ENCODE measurements around the gene DVL3. TPM values are rescaled to one million over a fixed set of nuclear protein-coding genes. Genes with fewer than 3 reads are reported as not detected.

The DVL3 gene
- total RNA-seq, 1 donor from 2014 or later = 49.7 TPM

DNA sequence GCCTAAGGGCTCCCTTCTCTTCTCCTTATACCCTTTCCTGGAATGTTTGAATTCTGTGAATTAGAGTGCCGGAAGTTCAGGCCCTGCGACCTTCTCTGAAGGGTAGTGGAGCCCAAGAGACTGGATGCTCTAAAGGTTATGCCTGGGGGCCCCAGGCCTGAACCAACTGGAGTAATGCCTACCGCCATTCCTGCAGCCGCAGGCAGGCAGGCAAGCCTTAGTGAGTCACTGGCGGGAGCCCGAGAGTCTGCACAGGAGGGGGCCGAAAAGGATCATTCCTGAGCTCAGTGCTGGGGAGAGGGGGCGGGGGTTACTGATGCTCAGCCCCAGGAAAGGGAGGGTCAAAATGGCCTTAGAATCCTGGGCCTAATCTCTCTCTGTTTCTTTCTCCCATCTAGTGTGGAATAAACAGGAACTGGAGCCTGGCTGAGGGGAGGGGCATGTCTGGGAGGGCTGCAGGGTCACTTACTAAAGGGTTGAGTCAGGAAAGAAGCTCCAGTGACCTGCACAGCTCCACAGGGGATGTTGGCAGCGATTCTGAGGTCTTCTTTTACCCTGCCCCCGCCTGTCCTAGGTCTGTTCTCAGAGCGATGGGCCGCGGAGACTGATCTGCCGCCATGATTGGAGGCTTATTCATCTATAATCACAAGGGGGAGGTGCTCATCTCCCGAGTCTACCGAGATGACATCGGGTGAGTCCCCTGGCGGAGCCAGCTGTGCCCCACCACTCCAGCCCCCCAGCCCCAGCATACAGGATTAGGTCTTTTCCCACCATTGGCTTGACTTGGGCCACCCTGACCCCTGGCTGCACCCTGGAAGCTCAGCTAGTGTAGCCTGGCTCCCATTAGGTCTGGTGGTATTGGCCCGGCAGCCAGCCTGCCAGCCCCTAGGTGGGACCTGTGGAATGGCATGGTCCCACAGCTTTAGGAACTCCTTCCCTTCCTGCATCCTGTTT, 21.5 kb downstream of the DVL3 start:
- peak; percentile 70 for DNase-seq

DNA sequence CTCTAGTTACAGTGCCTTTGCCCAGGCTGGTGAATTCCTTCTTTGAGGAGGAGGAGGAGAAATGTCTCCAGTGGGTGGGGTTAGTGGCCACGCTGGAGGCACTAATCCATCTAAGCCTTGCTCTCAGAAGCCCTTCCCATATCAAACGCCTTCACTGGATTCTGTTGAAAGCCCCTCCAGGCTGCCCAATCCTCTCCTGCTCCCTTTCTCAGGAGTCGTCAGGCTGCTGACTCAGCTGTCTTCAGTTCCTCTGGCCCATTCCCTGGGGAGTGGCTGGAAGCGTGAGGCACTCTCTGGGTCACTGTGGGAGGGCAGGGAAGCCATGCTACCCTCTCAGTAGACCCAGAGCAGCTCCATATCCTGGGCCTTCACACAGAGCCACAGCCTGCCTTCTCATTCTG, 22.2 kb downstream of the DVL3 start:
- no peak for DNase-seq

DNA sequence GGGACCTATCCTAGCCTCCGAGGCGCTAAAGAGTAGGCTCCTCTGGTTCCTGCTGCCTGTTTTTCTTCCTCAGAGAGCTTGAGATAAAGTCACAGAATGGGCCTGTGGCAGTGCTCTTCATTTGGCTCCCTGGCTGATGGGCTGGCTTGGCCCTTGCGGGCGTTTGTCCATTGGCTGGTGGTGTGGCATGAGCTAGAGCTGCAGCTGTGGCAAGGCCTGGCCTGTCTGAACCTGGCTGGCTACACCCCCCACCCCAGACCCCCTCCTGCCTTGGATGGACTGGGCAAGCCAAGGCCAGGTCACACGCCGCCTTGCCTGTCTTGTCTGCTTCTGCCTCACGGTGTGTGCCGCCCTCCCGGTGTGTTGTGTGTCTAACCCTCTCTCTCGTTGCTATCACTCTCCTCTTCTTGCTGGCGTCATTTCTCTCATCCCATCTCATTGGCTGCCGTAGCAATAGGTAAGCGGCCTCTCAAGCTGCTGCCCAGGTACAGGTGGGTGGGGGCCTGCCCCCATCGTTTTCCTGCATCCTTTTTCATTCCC, 22.7 kb downstream of the DVL3 start:
- no peak for DNase-seq

DNA sequence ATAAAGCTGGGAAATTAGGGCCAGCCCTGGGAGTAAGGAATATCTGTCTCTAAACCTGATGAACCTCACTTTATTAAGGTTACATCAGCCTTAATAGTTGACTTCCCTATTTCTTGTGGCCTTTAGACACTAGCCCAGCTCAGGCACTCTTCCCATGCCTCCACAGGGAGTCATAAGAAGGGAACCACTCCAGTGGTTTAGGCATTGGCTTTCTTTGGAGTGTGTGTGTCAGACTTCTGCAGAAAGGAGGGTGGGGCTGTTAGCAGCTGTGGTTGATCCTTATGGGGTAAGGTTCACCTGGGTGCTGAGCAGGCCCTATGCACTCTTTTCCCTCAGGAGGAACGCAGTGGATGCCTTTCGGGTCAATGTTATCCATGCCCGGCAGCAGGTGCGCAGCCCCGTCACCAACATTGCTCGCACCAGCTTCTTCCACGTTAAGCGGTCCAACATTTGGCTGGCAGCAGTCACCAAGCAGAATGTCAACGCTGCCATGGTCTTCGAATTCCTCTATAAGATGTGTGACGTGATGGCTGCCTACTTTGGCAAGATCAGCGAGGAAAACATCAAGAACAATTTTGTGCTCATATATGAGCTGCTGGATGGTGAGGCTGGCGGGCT, 23.5 kb downstream of the DVL3 start:
- DNase-seq = no peak

DNA sequence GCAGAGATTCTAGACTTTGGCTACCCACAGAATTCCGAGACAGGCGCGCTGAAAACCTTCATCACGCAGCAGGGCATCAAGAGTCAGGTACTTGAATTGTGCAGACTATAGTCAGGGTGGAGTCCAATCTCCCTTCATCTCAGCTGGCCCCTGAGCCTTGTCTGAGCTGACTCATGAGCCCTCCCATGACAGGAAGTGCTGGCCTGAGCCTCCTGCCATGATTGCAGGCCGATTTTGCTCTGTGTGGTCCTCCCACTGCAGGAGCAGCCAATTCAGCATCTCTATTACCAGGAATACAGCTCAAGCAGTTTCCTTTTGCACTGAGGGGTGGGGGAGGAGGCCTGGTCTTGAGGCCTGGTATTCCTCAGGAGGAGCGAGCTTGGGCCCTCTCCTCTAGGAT, 25.0 kb downstream of the DVL3 start:
- no peak for DNase-seq

DNA sequence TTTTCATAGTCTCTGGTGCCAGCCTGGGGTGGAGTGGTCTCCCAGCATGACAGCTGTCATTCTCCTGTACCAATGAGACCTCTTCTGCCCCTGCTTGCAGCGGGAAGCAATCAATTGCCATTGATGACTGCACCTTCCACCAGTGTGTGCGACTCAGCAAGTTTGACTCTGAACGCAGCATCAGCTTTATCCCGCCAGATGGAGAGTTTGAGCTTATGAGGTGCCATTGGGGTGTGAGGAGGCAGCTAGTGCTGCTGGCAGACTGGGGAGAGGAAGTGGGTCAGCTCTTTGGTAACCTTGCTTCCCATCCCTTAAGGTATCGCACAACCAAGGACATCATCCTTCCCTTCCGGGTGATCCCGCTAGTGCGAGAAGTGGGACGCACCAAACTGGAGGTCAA, 26.4 kb downstream of the DVL3 start:
- DNase-seq = no peak

DNA sequence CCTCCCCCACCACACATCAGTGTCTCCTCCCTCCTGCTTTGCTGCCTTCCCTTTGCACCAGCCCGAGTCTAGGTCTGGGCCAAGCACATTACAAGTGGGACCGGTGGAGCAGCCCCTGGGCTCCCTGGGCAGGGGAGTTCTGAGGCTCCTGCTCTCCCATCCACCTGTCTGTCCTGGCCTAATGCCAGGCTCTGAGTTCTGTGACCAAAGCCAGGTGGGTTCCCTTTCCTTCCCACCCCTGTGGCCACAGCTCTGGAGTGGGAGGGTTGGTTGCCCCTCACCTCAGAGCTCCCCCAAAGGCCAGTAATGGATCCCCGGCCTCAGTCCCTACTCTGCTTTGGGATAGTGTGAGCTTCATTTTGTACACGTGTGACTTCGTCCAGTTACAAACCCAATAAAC, 28.5 kb downstream of the DVL3 start:
- no peak for DNase-seq

DNA sequence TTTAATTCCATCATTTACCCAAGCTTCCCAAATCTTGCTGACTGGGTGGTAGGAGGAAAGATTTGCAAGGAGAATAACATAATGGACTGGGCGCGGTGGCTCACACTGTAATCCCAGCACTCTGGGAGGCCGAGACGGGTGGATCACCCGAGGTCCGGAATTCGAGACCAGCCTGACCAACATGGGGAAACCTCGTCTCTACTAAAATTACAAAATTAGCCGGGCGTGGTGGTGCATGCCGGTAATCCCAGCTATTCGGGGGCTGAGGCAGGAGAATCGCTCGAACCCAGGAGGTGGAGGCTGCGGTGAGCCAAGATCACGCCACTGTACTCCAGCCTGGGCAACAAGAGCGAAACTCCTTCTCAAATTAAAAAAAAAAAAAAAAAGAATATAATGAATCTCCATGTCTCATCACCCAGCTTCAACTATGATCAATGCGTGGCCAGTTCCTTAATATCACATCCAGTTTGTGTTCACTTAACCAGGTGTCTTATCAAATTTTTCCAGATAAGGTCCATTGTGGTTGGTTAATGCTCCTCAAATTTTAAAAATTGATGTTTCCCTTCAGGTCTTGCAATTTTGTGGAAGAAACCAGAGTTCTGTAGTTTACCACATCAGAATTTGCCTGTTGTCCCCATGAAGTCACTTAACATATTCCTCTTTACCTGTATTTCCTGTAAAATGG, 29.5 kb downstream of the DVL3 start:
- no peak for DNase-seq

DNA sequence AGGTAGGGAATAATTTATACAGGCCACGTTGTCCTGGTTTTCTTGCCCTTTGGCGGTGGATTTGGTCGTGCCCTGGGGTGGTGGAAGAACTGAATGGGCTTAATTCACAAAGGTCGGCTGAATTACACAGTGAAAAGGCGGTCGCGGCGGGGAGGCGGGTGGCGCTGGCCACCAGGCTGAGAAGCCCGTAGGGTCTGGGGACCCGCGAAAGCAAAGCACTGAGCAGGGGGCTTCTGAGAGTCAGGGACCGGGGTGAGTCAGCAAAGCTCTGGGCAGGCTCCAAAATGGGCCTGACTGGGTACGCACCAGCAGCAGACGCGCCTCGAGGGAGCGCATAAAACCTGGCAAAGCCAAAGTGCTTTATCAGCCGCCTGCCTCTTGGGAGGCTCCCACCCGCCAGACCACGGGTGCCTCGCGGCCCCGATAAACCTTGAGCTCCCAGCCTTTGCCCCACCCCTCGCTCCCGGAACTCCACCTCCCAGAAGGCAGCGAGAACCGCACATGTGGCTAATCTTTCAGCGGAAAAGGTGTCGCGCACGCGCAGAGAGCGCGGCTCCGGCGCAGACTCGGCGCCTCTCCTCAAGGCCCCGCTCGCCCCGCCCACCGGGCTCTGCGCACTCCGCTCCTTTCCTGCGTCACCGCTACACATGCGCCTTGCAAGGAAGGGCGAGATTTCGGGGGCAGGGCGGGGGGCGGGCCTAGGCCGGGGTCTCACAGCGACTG, 30.4 kb downstream of the DVL3 start:
- peak; percentile 100 for DNase-seq

DNA sequence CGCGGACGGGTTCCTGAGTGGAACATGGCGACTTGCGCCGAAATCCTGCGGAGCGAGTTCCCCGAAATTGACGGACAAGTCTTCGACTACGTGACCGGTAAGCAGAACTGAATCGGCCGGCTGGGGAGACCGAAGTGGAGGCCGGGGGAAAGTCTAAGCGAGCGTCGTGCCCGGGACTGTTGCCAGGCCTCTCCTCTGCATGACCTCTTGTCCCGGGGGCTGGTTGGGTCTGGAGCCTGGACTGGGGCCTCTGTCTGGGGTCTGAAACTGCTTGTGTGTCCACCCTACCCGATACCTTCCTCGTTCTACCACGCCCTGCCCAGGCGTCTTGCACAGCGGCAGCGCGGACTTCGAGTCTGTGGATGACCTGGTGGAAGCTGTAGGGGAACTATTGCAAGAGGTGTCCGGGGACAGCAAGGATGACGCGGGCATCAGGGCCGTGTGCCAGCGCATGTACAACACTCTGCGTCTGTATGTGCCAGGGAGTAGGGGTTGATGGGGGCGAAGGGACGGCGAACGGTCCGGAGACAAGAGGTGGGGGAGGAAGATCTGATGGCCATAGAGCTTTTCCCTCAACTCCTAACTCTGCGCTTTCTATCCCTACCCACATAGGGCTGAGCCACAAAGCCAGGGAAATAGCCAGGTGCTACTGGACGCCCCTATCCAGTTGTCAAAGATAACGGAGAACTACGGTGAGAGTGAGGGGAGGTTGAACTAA, 31.2 kb downstream of the DVL3 start, which contains the start of gene ABCF3:
ABCF3 (plus strand) TSS at position 16 of the 718 bp plus-strand sequence; CDS start at position 25, 9 bp downstream.
- DNase-seq = no peak

DNA sequence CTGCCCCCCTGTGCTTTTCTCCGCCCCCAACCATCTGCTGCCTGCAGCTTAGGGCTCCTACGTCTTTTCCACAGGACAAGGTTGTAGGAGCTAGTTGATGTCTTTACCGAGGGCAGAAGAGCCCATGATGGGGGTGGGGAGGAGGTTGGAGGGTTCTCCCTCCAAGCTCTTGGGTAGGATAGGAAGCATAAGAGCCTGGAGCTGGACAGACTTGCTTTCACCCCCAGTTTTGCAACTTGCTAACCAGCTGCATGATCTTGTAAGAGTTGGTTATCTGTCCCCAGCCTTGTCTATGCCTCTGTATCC, 31.7 kb downstream of the DVL3 start:
- no peak for DNase-seq

DNA sequence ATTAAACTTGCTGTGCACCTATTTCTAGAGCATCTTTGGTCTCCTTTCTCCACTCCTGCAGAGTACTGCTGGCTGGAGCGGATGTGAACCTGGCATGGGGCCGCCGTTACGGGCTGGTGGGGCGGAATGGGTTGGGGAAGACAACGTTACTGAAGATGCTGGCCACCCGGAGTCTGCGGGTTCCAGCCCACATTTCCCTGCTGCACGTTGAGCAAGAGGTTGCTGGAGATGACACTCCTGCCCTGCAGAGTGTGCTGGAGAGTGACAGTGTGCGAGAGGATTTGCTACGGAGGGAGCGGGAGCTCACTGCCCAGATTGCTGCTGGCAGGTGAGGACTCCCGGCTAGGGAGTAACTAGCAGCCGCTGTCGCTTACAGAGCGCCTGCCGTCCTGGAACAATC, 32.9 kb downstream of the DVL3 start:
- DNase-seq = no peak

DNA sequence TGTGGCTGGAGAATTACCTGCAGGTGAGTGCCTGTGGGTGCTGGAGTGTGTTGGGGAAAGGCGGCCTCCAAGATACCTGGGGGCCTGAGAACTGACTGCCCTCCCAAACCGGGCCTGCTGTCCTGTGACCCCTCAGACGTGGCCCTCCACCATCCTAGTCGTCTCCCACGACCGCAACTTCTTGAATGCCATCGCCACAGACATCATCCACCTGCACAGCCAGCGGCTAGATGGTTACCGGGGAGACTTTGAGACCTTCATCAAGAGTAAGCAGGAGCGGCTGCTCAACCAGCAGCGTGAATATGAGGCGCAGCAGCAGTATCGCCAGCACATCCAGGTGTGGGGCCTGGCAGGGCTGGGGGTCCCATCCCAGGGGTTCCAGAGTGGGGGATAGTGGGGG, 34.2 kb downstream of the DVL3 start:
- DNase-seq = no peak

DNA sequence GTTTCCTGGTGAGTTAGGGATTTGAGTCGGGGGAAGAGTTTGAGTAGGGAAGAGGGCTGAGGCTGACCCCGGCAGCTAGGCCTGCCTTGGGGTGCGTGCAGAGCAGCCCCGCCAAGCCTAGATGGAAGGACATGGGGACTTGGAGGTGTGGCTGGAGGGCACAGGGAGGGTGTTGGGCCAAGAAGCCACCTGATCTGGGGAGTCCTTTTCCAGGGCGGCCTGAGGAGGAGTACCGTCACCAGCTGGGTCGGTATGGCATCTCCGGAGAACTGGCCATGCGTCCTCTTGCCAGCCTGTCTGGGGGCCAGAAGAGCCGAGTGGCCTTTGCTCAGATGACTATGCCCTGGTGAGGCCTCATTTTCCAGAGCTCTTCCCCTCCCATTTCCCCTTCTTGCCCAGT, 37.7 kb downstream of the DVL3 start:
- no peak for DNase-seq

DNA sequence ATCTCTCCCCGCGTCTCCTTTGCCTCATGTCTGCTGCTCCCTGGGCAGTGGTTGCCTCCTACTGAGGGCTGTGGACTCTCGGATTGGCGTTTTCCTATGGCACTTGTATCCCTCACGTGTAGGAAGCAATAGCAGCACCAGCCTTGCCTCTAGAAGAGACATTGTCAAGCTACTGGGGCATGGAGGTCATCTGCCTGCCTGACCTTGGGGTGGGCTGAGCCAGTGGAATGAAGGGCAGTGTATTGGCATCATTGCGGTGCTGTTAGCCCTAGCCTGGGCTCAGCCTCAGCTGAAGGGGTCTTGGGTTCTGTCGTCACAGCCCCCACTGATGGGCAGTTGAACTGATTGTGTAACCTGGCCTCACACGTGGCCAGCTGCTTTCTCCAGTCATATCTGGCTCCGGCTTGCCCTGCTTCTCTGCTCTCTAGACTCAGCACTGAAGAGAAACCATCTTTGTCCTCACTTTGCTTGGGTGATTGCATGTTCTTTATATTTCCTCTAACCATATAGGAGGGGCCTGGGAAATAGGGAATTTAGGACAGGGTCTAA, 38.9 kb downstream of the DVL3 start:
- no peak for DNase-seq

DNA sequence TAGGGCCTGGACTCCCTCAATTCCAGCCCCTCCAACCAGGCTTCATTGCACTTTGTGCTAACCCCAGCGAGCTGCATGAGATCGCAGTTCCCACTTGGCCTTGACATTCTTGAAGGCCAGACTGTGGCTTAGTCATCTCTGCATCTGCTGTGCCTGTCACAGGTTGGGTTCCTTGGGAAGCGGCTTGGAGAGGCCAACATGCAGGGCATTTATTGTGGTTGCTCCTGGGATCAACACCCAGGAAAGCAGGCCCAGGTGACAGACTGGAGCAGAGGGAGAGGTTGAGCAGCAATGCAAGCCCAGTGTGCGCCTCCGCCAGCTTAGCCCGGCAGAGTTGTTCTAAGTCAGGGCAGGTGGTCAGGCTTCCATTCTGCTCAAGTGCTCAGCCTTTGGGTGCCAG, 41.4 kb downstream of the DVL3 start:
- no peak for DNase-seq

DNA sequence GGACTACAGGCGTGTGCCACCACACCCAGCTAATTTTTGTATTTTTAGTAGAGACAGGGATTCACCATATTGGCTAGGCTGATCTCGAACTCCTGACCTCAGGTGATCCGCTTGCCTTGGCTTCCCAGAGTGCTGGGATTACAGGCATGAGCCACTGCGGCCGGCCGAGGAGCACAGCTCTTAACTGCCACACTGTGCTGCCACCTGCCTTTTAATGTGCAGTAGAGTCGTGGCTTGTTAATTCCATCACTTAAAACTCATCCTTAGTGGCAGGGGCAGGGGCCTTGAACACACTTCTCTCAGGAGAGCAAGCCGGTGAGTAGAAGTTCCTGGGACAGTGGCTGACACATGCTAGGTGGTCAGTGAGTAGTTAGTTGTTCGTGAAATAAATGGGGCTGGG, 43.3 kb downstream of the DVL3 start:
- no peak for DNase-seq

DNA sequence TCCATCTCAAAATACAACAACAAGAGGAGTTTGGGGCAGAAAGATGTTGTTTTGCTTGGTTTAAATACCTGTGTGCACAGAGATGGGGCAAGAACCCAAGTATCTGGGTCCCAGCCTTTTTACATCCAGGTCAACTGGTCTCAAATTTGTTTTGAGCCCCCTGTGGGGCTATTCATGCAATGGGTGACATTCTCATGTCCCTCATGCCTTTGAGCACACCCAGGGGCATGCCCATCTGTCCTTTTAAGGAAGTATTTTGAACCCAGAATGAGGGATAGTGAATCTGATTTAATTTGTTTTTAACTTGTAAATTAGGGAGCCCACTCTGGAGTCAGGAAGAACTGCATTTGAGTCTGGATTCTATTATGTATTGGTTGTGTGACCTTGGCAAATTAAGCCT, 45.6 kb downstream of the DVL3 start:
- no peak for DNase-seq

DNA sequence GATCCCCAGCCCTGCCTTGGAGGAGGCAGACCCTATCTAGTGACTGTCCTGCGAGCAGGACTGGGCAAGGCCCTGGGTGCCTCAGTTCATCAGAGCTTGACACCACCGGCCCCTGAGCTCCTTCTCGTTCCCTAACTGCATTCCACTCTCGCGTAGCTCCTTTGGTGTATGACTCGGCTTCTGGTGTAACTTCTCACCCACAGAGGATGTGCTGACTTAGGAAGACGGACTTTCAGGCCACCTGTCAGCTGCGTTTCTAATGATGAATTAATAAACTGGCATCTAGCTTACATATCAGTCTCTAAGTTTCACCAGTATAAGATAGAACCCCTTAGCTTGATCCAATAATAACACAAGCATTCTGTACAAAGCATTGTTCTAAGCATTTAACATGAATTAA, 48.3 kb downstream of the DVL3 start:
- no peak for DNase-seq

DNA sequence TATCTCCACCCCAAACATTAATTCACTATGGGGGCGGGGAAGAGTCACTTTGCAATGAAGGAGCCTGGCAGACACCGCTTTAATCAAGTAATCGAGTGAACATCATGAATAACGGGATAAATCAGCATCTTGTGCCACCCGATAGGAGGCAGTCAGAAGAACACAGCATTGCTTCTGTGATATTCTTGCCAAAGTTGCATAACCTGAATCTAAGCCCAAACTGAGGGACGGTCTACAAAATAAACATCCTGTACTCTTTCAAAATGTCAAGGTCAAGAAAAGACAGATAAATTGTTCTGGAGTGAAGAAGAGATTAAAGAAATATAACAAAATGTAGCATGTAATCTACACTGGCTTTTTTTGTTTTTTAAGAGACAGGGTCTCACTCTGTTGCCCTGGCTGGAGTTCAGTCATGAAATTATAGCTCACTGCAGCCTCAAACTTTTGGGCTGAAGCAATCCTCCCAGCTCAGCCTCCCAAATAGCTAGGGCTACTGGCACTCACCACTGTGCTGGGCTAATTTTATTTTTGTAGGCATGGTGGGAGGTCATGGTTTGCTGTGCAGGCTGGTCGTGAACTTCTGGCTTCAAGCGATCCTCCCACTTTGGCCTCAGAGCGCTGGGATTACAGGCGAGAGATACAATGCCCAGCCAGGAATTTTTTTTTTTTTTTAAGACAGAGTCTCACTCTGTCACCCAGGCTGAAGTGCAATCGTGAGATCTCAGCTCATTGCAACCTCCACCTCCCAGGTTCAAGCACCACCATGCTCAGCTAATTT, 54.2 kb downstream of the DVL3 start:
- no peak for DNase-seq

DNA sequence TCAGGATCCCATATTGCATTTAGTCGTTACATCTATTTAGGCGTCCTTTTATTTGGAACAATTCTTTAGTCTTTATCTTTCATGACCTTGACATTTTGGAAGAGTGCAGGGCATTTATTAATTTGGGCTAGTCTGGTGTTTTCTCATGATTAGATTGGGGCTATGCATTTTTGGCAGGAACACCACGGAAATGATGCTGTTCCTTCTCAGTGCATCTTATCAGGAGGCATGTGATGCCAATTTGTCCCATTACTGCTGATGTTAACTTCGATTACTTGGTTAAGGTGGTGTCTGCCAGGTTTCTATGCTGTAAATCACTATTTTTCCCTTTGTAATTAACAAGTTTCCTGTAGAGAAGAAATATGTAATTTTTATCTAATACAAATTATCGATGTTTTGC, 56.1 kb downstream of the DVL3 start:
- DNase-seq = no peak

All from tongue (tissue), 2 donors.